Left forelimb (tissue), 1 donor: ENCODE data around the gene BCAR1.
A peak's percentile ranks its signal among the peaks of the same experiment; 100 is the strongest.
"Not testable (repeated sequence)": the region's sequence is repeated elsewhere in the genome, so short reads cannot be mapped to it uniquely, and the experiment has no call there.

Source experiments
- DNase-seq: peaks from one replicate; pipeline ENCODE4 v3.0.0-alpha.2; 2018; ENCODE audit warnings: low spot score

The BCAR1 gene

GRCh38 chr16:75251280-75252048 lies at the start of gene BCAR1:
Gene BCAR1, minus strand, starts transcription at chr16:75251624. Its CDS starts 142 bp downstream, at chr16:75251482.
- peak; percentile 94 for DNase-seq

- DNase-seq, result no peak
Observed at GRCh38 chr16:75298267-75298666, 46.8 kb upstream of the BCAR1 start.

GRCh38 chr16:75296606-75297005 lies 45.2 kb upstream of the BCAR1 start:
- DNase-seq, result no peak

GRCh38 chr16:75294773-75295459 lies 43.5 kb upstream of the BCAR1 start:
- no peak for DNase-seq

- DNase-seq, result no peak
Observed at GRCh38 chr16:75293772-75294171, 42.3 kb upstream of the BCAR1 start.

- DNase-seq, result no peak
Observed at GRCh38 chr16:75293173-75293572, 41.7 kb upstream of the BCAR1 start.

- no peak for DNase-seq
Observed at GRCh38 chr16:75292691-75293090, 41.3 kb upstream of the BCAR1 start.

- DNase-seq, result no peak
Observed at GRCh38 chr16:75289189-75289588, 37.8 kb upstream of the BCAR1 start.

- DNase-seq, result no peak
Observed at GRCh38 chr16:75288596-75289120, 37.2 kb upstream of the BCAR1 start.

- no peak for DNase-seq
Observed at GRCh38 chr16:75288181-75288580, 36.8 kb upstream of the BCAR1 start.

- no peak for DNase-seq
Observed at GRCh38 chr16:75287708-75288107, 36.3 kb upstream of the BCAR1 start.

- no peak for DNase-seq
Observed at GRCh38 chr16:75286389-75286788, 35.0 kb upstream of the BCAR1 start.

- DNase-seq, result no peak
Observed at GRCh38 chr16:75282466-75283281, 31.2 kb upstream of the BCAR1 start.

- DNase-seq, result no peak
Observed at GRCh38 chr16:75281826-75282225, 30.4 kb upstream of the BCAR1 start.

- not testable (repeated sequence) for DNase-seq
Observed at GRCh38 chr16:75281009-75281408, 29.6 kb upstream of the BCAR1 start.

- DNase-seq, result no peak
Observed at GRCh38 chr16:75280331-75280804, 28.9 kb upstream of the BCAR1 start.

- DNase-seq, result no peak
Observed at GRCh38 chr16:75279305-75279704, 27.9 kb upstream of the BCAR1 start.

GRCh38 chr16:75273054-75273925 lies 21.9 kb upstream of the BCAR1 start:
- no peak for DNase-seq

- not testable (repeated sequence) for DNase-seq
Observed at GRCh38 chr16:75272629-75273028, 21.2 kb upstream of the BCAR1 start.

GRCh38 chr16:75272097-75272551 lies 20.7 kb upstream of the BCAR1 start:
- DNase-seq, result no peak

- no peak for DNase-seq
Observed at GRCh38 chr16:75271441-75272096, 20.1 kb upstream of the BCAR1 start.
